ENCODE data around the gene THOC6. TPM values are rescaled to one million over a fixed set of nuclear protein-coding genes. Genes with fewer than 3 reads are reported as not detected.

The THOC6 gene
- total and polyA plus RNA-seq, 9 of the 15 experiments (the other 6 are each of a cell fraction or from before 2014, with no cell fraction given) = 2.5 to 65.4 (median 42.3) TPM

DNA sequence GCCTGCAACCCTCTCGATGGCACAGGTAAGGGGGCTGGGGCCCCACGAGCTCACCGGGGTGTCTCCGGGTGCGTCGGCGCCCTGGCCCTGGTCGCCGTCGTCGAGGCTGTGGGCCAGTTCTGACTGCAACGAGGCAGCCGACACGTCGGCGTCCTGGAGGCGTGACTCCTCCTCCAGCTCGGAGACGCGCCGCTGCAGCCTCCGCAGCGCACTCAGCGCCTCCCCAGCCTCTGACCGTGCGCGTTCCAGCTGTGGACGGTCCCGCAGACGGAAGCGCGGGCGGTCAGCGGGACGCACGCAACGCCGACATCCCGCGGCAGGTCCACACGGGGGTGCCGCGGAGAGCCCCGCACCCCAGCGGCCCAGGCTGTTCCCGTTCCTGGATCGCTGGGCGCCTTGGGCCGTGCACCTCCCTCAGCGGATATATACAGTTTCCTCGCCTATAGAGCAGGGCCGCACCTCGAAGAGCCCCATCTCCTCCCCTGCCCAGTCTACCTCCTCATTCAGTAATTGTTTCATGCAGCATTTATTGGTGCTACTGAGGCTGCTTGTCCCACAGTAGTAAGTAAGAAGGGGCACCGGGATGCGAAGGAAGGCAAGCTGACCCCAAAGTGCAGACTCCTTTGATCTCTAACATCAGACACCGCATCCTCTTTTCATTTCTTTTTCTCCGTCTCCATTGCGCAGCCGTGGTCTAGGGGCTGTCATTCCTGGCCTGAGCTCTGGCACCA is 5.8 kb downstream of the THOC6 start (continued):
- TF ChIP-seq, protein P1, sequence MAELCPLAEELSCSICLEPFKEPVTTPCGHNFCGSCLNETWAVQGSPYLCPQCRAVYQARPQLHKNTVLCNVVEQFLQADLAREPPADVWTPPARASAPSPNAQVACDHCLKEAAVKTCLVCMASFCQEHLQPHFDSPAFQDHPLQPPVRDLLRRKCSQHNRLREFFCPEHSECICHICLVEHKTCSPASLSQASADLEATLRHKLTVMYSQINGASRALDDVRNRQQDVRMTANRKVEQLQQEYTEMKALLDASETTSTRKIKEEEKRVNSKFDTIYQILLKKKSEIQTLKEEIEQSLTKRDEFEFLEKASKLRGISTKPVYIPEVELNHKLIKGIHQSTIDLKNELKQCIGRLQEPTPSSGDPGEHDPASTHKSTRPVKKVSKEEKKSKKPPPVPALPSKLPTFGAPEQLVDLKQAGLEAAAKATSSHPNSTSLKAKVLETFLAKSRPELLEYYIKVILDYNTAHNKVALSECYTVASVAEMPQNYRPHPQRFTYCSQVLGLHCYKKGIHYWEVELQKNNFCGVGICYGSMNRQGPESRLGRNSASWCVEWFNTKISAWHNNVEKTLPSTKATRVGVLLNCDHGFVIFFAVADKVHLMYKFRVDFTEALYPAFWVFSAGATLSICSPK (IDR thresholded peaks at IDR 0.05; ENCODE audit: borderline replicate concordance) = no peak
- TF ChIP-seq RBFOX2 (IDR thresholded peaks at IDR 0.05; ENCODE audit: low read depth, low read length) (0 out of 2 replicates have a peak, but pooled peaks have one; percentile 21), KAT2B (IDR thresholded peaks at IDR 0.05; ENCODE audit: low read depth, low read length) (no peak), SRF (CRISPR knock-in tag; IDR thresholded peaks at IDR 0.05) (no peak), ZBTB9 (CRISPR knock-in tag; IDR thresholded peaks at IDR 0.05) (peak; percentile 48; the same call in 1 of the 2 replicates), ZNF408 (CRISPR knock-in tag; IDR thresholded peaks at IDR 0.05; ENCODE audit: low read depth) (no peak), ZNF277 (CRISPR knock-in tag; IDR thresholded peaks at IDR 0.05; ENCODE audit: borderline replicate concordance) (no peak), NR0B1 (IDR thresholded peaks at IDR 0.05; ENCODE audit: partially characterized antibody) (no peak), CBX3 (IDR thresholded peaks at IDR 0.05; ENCODE audit: borderline replicate concordance in 1 of 2, low read length in 2 of 2) (no peak), ARID2 (IDR thresholded peaks at IDR 0.05) (no peak), ZNF592 (IDR thresholded peaks at IDR 0.05) (no peak), ZNF274 (IDR thresholded peaks at IDR 0.05; ENCODE audit: borderline replicate concordance, low read depth, low read length) (no peak)
- TF ChIP-seq, protein P2, sequence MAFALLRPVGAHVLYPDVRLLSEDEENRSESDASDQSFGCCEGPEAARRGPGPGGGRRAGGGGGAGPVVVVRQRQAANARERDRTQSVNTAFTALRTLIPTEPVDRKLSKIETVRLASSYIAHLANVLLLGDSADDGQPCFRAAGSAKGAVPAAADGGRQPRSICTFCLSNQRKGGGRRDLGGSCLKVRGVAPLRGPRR (CRISPR knock-in tag; IDR thresholded peaks at IDR 0.05) = no peak
- TF ChIP-seq, protein P3, sequence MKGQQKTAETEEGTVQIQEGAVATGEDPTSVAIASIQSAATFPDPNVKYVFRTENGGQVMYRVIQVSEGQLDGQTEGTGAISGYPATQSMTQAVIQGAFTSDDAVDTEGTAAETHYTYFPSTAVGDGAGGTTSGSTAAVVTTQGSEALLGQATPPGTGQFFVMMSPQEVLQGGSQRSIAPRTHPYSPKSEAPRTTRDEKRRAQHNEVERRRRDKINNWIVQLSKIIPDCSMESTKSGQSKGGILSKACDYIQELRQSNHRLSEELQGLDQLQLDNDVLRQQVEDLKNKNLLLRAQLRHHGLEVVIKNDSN (CRISPR knock-in tag; IDR thresholded peaks at IDR 0.05) = no peak

Measured in K562 (cell line).